ENCODE data around the gene SPRED3. TPM values are rescaled to one million over a fixed set of nuclear protein-coding genes. Genes with fewer than 3 reads are reported as not detected.
A peak's percentile ranks its signal among the peaks of the same experiment; 100 is the strongest.

SPRED3 gene
- total RNA-seq, 1 experiment from 2014 or later: 5.4 TPM

DNA sequence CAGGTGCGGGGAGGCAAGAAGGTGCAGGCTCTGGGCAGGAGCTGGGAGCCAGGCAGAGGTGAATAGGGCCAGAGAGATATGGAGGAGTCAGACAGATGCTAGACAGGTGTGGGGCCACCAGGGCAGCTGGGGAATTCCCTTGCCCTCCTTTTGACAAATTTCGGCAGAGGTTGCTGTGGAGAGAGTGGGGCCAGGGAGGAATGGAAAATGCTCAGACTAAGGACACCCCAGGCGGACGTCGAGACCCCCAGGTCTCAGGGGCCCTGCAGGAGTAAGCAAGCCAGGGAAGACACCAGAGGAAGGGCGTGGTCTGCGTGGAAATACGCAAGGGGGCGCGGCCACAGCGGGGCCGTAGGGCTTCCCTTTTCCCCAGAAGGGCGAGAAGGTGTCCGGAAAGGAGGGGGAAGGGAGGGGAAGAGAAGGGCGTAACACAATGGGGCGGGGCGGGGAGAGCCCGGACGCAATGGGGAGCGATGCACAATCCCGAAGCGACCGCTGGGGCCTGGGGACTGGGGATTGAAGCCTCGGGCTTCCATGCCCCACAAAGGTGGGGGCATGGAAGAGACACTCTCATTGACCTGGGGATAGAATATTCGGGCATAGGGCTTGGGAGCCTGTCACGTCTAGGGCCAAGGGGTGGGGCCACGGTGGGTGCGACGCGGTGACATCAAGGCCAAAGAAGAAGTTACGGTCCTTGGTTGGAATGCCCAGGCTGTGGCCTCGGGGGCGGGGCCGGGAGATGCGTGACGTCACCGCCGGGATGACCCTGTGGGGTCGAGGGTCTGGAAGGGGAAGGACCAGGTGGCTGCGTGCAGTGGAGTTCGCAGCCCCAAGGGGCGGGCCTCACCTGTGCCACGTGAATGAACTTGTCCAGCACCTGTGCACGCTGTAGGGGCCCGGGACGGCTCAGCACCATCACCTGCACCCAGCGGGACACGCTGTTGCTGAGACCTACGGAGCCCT, 29.3 kb downstream of the SPRED3 start:
- Mint-ChIP-seq H3K9me3 (ENCODE audit: low read depth, unreplicated experiment) (no peaks in the 10 kb centered on the region), H3K4me3 (ENCODE audit: low read depth, unreplicated experiment) (peak overlapping the region; percentile 72), H3K36me3 (ENCODE audit: insufficient read depth, unreplicated experiment) (peaks cover 7% of the 10 kb centered on the region), H3K27ac (ENCODE audit: unreplicated experiment) (no peak overlapping the region), H3K27me3 (ENCODE audit: unreplicated experiment) (peaks cover 50% of the 10 kb centered on the region), H3K4me1 (ENCODE audit: low read depth, unreplicated experiment) (peaks cover 23% of the 10 kb centered on the region)
- no TSS peak for BruUV-seq (replicated peaks)
- intact Hi-C loops (cut with micrococcal nuclease; ENCODE audit: unreplicated experiment): no loop called here
- TF ChIP-seq, protein P1, sequence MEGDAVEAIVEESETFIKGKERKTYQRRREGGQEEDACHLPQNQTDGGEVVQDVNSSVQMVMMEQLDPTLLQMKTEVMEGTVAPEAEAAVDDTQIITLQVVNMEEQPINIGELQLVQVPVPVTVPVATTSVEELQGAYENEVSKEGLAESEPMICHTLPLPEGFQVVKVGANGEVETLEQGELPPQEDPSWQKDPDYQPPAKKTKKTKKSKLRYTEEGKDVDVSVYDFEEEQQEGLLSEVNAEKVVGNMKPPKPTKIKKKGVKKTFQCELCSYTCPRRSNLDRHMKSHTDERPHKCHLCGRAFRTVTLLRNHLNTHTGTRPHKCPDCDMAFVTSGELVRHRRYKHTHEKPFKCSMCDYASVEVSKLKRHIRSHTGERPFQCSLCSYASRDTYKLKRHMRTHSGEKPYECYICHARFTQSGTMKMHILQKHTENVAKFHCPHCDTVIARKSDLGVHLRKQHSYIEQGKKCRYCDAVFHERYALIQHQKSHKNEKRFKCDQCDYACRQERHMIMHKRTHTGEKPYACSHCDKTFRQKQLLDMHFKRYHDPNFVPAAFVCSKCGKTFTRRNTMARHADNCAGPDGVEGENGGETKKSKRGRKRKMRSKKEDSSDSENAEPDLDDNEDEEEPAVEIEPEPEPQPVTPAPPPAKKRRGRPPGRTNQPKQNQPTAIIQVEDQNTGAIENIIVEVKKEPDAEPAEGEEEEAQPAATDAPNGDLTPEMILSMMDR (IDR thresholded peaks at IDR 0.05; ENCODE audit: unreplicated experiment): no peak
- CTCF ChIA-PET: interaction anchor here (0.6 kb wide), 1 partner anchor 191 kb away, joined by 3 read pairs; no protein-coding TSS in a partner anchor
- peak; percentile 57 for DNase-seq

DNA sequence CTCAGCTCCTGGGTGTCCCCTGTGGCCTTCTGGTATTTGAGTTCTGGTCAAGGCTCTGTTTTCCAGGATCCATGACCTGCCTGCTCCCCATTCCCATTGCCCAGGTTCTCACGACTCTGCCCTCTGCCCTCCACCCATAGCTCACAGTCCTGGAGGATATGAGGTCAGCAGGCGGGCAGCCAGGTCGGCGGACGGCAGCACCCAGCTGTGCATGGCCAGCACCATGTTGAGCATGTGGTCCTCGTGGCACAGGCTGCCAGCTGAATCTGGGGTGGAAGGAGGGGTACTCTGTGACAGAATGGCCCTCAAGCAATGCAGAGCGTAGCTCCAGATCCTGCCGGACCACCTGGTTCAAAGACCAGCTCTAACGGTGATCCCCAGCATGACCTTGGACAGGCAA, 32.4 kb downstream of the SPRED3 start:
- CTCF ChIA-PET: no interaction called here

DNA sequence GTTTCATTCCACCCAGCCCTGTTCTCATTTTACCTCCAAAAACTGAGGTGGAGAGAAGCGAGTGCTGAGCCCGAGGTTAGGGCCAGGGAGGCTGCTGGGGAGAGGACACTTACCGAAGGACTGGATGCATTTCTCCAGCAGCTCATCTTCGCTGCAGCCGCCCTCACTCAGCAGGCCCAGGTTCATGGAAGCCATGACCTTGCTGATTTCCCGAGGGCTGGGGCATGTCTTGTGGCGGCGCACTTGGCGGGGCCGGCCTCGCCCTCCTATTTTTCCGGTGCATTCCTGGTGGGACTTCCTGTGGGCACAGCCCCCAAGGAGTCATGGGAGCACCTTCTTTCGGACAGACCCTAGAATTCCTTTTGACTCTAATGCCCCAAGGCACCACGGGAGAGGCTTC, 33.4 kb downstream of the SPRED3 start:
- H3K27me3 Mint-ChIP-seq (ENCODE audit: unreplicated experiment): peaks cover 67% of the 10 kb centered on the region
- H3K4me1 Mint-ChIP-seq (ENCODE audit: low read depth, unreplicated experiment): peaks cover 21% of the 10 kb centered on the region
- peaks cover 7% of the 10 kb centered on the region for H3K36me3 Mint-ChIP-seq (ENCODE audit: insufficient read depth, unreplicated experiment)
- DNase-seq: no peak
- no peak overlapping the region for H3K4me3 Mint-ChIP-seq (ENCODE audit: low read depth, unreplicated experiment)
- no peak overlapping the region for H3K27ac Mint-ChIP-seq (ENCODE audit: unreplicated experiment)
- no TSS peak for BruUV-seq (replicated peaks)
- TF ChIP-seq, protein P1 (IDR thresholded peaks at IDR 0.05; ENCODE audit: unreplicated experiment): no peak
- intact Hi-C loops (cut with micrococcal nuclease; ENCODE audit: unreplicated experiment): no loop called here
- CTCF ChIA-PET: no interaction called here
- H3K9me3 Mint-ChIP-seq (ENCODE audit: low read depth, unreplicated experiment): no peaks in the 10 kb centered on the region

More for the DNA sequence above, 32.4 kb downstream of the SPRED3 start:
- TF ChIP-seq, protein P1 (IDR thresholded peaks at IDR 0.05; ENCODE audit: unreplicated experiment): no peak
- intact Hi-C loops (cut with micrococcal nuclease; ENCODE audit: unreplicated experiment): no loop called here
- DNase-seq: no peak
- Mint-ChIP-seq H3K9me3 (ENCODE audit: low read depth, unreplicated experiment) (no peaks in the 10 kb centered on the region), H3K4me1 (ENCODE audit: low read depth, unreplicated experiment) (peaks cover 23% of the 10 kb centered on the region), H3K4me3 (ENCODE audit: low read depth, unreplicated experiment) (no peak overlapping the region), H3K27me3 (ENCODE audit: unreplicated experiment) (peaks cover 62% of the 10 kb centered on the region), H3K27ac (ENCODE audit: unreplicated experiment) (no peak overlapping the region), H3K36me3 (ENCODE audit: insufficient read depth, unreplicated experiment) (peaks cover 7% of the 10 kb centered on the region)
- no TSS peak for BruUV-seq (replicated peaks)

DNA sequence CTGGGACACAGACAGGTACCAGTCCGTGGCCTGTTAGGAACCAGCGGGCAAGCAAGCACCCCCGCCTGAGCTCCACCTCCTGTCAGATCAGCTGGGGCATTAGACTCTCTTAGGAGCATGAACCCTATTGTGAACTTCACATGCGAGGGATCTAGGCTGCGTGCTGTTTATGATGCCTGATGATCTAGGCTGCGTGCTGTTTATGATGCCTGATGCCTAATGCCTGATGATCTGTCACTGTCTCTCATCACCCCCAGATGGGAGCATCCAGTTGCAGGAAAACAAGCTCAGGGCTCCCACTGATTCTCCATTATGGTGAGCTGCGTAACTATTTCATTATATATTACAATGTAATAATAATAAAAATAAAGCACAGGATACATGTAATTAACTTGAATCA, 33.9 kb downstream of the SPRED3 start:
- no peak for DNase-seq
- H3K9me3 Mint-ChIP-seq (ENCODE audit: low read depth, unreplicated experiment): no peaks in the 10 kb centered on the region
- H3K4me3 Mint-ChIP-seq (ENCODE audit: low read depth, unreplicated experiment): no peak overlapping the region
- intact Hi-C loops (cut with micrococcal nuclease; ENCODE audit: unreplicated experiment): no loop called here
- peaks cover 7% of the 10 kb centered on the region for H3K36me3 Mint-ChIP-seq (ENCODE audit: insufficient read depth, unreplicated experiment)
- TF ChIP-seq, protein P1 (IDR thresholded peaks at IDR 0.05; ENCODE audit: unreplicated experiment): no peak
- H3K27ac Mint-ChIP-seq (ENCODE audit: unreplicated experiment): no peak overlapping the region
- H3K4me1 Mint-ChIP-seq (ENCODE audit: low read depth, unreplicated experiment): peaks cover 15% of the 10 kb centered on the region
- peaks cover 61% of the 10 kb centered on the region for H3K27me3 Mint-ChIP-seq (ENCODE audit: unreplicated experiment)
- no TSS peak for BruUV-seq (replicated peaks)
- CTCF ChIA-PET: interaction anchor here (0.6 kb wide), 1 partner anchor 208 kb away, joined by 4 read pairs; no protein-coding TSS in a partner anchor

All from Calu3 (cell line).